AG08396 (cell line): ENCODE data around the gene FGFRL1.

Source experiments
- DNase-seq: peaks from one replicate; pipeline ENCODE4 v3.0.0; 2012; ENCODE audit warnings: low spot score, mixed read lengths

FGFRL1 gene

GRCh38 chr4:1006856-1007255, 4.6 kb upstream of the FGFRL1 start:
- DNase-seq = no peak

- DNase-seq = no peak
Observed at GRCh38 chr4:1008840-1009541, 2.4 kb upstream of the FGFRL1 start.

- peak; percentile 95 for DNase-seq
Observed at GRCh38 chr4:1009542-1010394, 1.7 kb upstream of the FGFRL1 start.

GRCh38 chr4:1010395-1011021, 918 bp upstream of the FGFRL1 start:
- DNase-seq = peak; percentile 83

- DNase-seq = no peak
Observed at GRCh38 chr4:1011666-1012033, 224 bp downstream of the FGFRL1 start.

- peak; percentile 58 for DNase-seq
Observed at GRCh38 chr4:1012034-1012739, 761 bp downstream of the FGFRL1 start.

- no peak for DNase-seq
Observed at GRCh38 chr4:1013225-1014073, 2.0 kb downstream of the FGFRL1 start.

- no peak for DNase-seq
Observed at GRCh38 chr4:1014291-1015167, 3.1 kb downstream of the FGFRL1 start.

GRCh38 chr4:1015179-1015578, 3.8 kb downstream of the FGFRL1 start:
- no peak for DNase-seq

GRCh38 chr4:1015746-1016145, 4.3 kb downstream of the FGFRL1 start:
- DNase-seq = no peak

GRCh38 chr4:1017211-1017610, 5.8 kb downstream of the FGFRL1 start:
- DNase-seq = no peak

- no peak for DNase-seq
Observed at GRCh38 chr4:1017706-1018105, 6.3 kb downstream of the FGFRL1 start.

- DNase-seq = no peak
Observed at GRCh38 chr4:1018147-1019020, 7.0 kb downstream of the FGFRL1 start.

GRCh38 chr4:1019320-1019719, 7.9 kb downstream of the FGFRL1 start:
- DNase-seq = no peak

GRCh38 chr4:1019729-1020470, 8.5 kb downstream of the FGFRL1 start:
- DNase-seq = no peak

- DNase-seq = no peak
Observed at GRCh38 chr4:1021386-1022050, 10.1 kb downstream of the FGFRL1 start.

GRCh38 chr4:1022051-1022738, 10.8 kb downstream of the FGFRL1 start:
- DNase-seq = no peak

- DNase-seq = no peak
Observed at GRCh38 chr4:1022739-1023066, 11.3 kb downstream of the FGFRL1 start.
